HG02840 (cell line): ENCODE measurements around the gene FGFRL1.

Experiments used
- ATAC-seq: cut with Tn5 transposase; IDR thresholded peaks from one replicate; pipeline ENCODE4 v1.9.1; 2021; ENCODE audit warnings: mild to moderate bottlenecking, moderate library complexity, moderate number of reproducible peaks; ENCODE audit not compliant: unreplicated experiment, low FRiP score

The FGFRL1 gene, protein sequence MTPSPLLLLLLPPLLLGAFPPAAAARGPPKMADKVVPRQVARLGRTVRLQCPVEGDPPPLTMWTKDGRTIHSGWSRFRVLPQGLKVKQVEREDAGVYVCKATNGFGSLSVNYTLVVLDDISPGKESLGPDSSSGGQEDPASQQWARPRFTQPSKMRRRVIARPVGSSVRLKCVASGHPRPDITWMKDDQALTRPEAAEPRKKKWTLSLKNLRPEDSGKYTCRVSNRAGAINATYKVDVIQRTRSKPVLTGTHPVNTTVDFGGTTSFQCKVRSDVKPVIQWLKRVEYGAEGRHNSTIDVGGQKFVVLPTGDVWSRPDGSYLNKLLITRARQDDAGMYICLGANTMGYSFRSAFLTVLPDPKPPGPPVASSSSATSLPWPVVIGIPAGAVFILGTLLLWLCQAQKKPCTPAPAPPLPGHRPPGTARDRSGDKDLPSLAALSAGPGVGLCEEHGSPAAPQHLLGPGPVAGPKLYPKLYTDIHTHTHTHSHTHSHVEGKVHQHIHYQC

GRCh38 chr4:1011022-1011665, at the start of gene FGFRL1:
Gene FGFRL1 (plus strand): TSS chr4:1011626. CDS start chr4:1012486, 860 bp downstream.
- no peak for ATAC-seq

GRCh38 chr4:962231-963208, 48.9 kb upstream of the FGFRL1 start:
- ATAC-seq: no peak

- ATAC-seq: no peak
Measured at GRCh38 chr4:963276-964225, 47.9 kb upstream of the FGFRL1 start.

DNA sequence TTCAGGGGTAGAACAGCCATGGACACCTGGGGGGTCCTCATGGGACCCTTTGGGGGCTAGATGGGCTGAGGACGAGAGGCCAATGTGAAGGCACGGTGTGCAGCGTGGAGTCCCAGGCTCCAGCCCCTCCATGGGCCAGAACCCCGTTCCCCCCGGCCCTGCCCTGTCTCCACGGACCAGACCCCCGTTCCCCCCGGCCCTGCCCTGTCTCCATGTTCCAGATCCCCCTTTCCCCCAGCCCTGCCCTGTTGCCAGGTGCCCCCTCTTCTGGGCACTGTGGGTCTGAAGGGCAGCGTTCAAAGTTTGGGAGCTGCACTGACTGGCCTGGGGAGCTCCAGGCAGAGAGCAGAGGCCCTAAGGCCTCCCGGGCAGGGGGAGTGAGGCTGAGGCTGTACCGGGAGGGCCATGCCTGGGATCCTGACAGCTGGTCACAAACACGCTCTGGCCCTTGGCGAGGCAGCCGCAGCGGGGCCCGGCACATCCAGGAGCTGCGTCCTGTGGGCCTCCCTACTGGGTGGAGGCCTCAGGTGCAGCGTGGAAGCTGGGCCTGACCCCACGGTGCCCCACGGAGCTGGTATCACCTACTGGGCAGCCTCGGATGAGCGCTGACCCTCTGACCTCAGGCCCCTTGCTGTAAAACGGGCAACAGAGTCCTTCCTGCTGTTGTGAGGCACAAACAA, 46.9 kb upstream of the FGFRL1 start:
- no peak for ATAC-seq

- no peak for ATAC-seq
Measured at GRCh38 chr4:965048-965765, 46.2 kb upstream of the FGFRL1 start.

DNA sequence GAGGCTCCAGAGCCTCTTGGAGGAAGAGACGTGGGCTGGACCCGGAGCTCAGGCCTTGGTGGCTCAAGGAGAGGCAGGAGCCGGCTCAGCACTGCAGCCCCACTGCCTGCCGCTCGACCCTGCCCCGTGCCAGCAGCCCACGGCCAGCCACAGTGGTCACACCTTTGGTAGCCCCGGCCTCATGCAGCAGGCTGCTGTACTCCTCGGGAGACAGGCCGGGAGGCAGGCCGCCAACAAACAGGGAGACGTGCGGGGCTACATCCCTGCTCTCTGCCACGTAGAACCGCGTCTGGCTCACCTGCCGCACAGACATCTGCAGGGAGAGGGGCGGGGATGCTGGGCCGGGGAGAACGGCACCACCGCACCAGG, 45.7 kb upstream of the FGFRL1 start:
- no peak for ATAC-seq

DNA sequence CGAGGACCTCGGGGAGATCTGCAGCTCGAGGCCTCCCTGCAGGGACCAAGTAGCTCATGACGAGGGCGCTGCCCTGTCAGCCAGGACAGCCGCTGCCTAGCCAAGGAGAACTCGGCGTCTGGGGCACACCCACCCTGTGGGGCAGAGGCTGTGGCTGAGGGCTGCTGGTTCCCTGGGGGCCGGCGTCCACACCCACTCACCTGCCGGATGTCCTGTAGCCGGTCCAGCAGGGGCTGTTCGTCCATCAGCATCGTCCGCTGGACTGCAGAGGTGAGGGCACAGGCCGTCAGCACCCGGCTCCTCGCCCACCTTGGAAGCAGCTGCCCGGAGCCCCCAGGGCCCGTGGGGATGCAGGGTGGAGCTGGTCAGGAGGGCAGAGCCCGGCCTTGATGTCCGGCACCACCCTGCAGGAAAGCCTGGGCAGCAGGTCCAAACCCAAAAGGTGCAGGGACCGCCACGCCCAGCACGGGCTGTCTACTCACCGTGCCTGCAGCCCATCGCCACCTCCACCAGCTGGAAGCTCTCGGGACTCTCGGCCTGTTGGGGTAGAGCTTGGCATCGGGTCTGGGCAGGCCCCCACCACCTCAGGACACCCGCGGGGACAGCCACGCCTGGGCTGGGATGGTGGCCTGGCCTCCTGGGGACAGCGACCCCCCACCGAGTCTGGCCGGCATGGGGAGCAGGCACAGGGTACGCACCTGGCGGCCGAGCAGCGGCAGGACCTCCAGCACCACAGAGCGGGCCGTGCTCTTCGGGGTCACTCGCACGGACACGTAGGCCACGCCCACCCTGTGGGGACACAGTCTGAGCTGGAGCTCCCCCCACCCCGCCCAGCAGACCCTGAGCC, 44.9 kb upstream of the FGFRL1 start:
- no peak for ATAC-seq

GRCh38 chr4:967113-968104, 44.0 kb upstream of the FGFRL1 start:
- ATAC-seq: no peak

GRCh38 chr4:968221-968620, 43.2 kb upstream of the FGFRL1 start:
- no peak for ATAC-seq

DNA sequence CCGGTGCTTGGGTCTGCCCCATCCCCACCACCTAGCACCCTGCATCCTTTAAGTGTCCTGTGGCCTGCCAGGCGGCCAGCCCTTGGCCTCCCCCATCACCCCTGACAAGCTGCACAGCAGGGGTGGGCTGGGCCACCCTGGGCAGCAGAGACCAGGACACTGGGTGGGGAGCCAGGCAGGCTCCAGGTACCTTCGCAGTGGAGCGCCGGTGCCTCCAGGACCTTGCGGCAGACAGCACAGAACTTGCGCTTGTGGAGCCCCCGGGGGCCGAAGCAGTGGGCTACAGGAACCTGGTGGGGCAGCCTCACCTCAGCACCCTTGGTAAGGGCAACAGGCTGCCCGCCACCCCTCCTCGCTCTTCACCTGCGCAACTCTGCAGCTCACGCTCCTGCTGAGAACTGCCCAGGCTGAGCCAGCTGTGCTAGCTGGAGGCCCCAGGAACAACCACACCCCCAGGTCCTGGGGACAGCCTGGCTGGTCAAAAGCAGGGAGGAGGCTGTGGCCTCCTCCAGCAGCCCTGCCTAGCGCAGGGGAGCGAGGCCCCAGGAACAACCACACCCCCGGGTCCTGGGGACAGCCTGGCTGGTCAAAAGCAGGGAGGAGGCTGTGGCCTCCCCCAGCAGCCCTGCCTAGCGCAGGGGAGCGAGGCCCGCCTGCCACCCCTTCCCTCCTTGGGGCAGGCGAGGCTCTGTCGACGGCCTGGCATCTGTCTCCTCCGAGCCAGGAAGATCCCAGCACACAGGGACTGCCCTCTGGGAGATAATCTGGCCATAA, 42.6 kb upstream of the FGFRL1 start:
- no peak for ATAC-seq

GRCh38 chr4:970046-970745, 41.2 kb upstream of the FGFRL1 start:
- ATAC-seq: no peak

GRCh38 chr4:970854-971520, 40.4 kb upstream of the FGFRL1 start:
- ATAC-seq: no peak

GRCh38 chr4:971666-972500, 39.5 kb upstream of the FGFRL1 start:
- no peak for ATAC-seq
